Left colon (tissue), 2 donors: ENCODE measurements around the gene KIF6. TPM values are rescaled to one million over a fixed set of nuclear protein-coding genes. Genes with fewer than 3 reads are reported as not detected.
"Not testable (repeated sequence)": the region's sequence is repeated elsewhere in the genome, so short reads cannot be mapped to it uniquely, and the experiment has no call there.

Experiments used
- ATAC-seq: fragments of 200-7000 bp; cut with Tn5 transposase; one replicate; pipeline ENCODE4 v1.9.1; 2020; ENCODE audit warnings: mild to moderate bottlenecking, moderate library complexity
- DNase-seq, 2 donors: peaks; one replicate each; pipeline ENCODE4 v3.0.0-alpha.2; 2020
- intact Hi-C, 2 donors: fragments of 100-400 bp; cut with DNase I in 1 of 2; cut with micrococcal nuclease in 1 of 2; formaldehyde crosslinking; loops; one replicate each; pipeline versions ENCODE4 v1.11.2 to v1.14.0; 2022; cut with DNase I, micrococcal nuclease
- total RNA-seq, 2 donors: library from RNA; stranded (reverse); fragmentation: NEBNext Ultra II Directional; extraction: Animal tissue kit (Norgen Biotek cat#: 25700); gene quantifications; one replicate each; pipeline ENCODE4 v1.2.1, GENCODE V29; 2021
- donor health status: DM: no; HTN: no; CAD: no.
- donor health status: DM: yes; HTN: yes; CAD: no.

The KIF6 gene
- total RNA-seq, 2 donors from 2014 or later, result 0.14 to 0.92 TPM

- DNase-seq (no peak), ATAC-seq (no peak)
- intact Hi-C loops, result no loop called here
Measured at GRCh38 chr6:39524007-39524406, 201.2 kb downstream of the KIF6 start.

GRCh38 chr6:39521958-39522357 is 203.2 kb downstream of the KIF6 start:
- ATAC-seq (no peak), DNase-seq (no peak)
- intact Hi-C loops, result no loop called here

GRCh38 chr6:39520916-39521315 is 204.3 kb downstream of the KIF6 start:
- intact Hi-C loops, result no loop called here
- no peak for ATAC-seq

GRCh38 chr6:39520411-39520810 is 204.8 kb downstream of the KIF6 start:
- intact Hi-C loops, result no loop called here
- ATAC-seq (no peak), DNase-seq (no peak)

More at GRCh38 chr6:39520916-39521315, 204.3 kb downstream of the KIF6 start:
- DNase-seq, result no peak

GRCh38 chr6:39518221-39518620 is 207.0 kb downstream of the KIF6 start:
- DNase-seq (no peak), ATAC-seq (no peak)
- intact Hi-C loops, result no loop called here

- intact Hi-C loops, result no loop called here
- ATAC-seq, result no peak
- no peak for DNase-seq
Measured at GRCh38 chr6:39517756-39518155, 207.5 kb downstream of the KIF6 start.

GRCh38 chr6:39516471-39516870 is 208.7 kb downstream of the KIF6 start:
- no peak for ATAC-seq
- DNase-seq, result no peak
- intact Hi-C loops, result no loop called here

GRCh38 chr6:39515471-39515870 is 209.7 kb downstream of the KIF6 start:
- DNase-seq (no peak), ATAC-seq (no peak)
- intact Hi-C loops, result no loop called here

- ATAC-seq (no peak), DNase-seq (no peak)
- intact Hi-C loops, result no loop called here
Measured at GRCh38 chr6:39515006-39515405, 210.2 kb downstream of the KIF6 start.

GRCh38 chr6:39509831-39510230 is 215.4 kb downstream of the KIF6 start:
- DNase-seq, ATAC-seq, intact Hi-C loops: not testable (repeated sequence)

GRCh38 chr6:39508515-39508914 is 216.7 kb downstream of the KIF6 start:
- ATAC-seq, result no peak
- intact Hi-C loops, result no loop called here
- DNase-seq, result no peak

- intact Hi-C loops, result no loop called here
- DNase-seq (no peak), ATAC-seq (no peak)
Measured at GRCh38 chr6:39507331-39507998, 217.7 kb downstream of the KIF6 start.

GRCh38 chr6:39502362-39502955 is 222.7 kb downstream of the KIF6 start:
- DNase-seq, ATAC-seq, intact Hi-C loops: not testable (repeated sequence)

GRCh38 chr6:39499053-39499452 is 226.2 kb downstream of the KIF6 start:
- intact Hi-C loops, result no loop called here
- no peak for DNase-seq
- no peak for ATAC-seq

GRCh38 chr6:39498096-39498495 is 227.1 kb downstream of the KIF6 start:
- intact Hi-C loops, result no loop called here
- no peak for DNase-seq

GRCh38 chr6:39496915-39497314 is 228.3 kb downstream of the KIF6 start:
- intact Hi-C loops, result no loop called here

More at GRCh38 chr6:39498096-39498495, 227.1 kb downstream of the KIF6 start:
- ATAC-seq, result no peak

GRCh38 chr6:39496456-39496855 is 228.8 kb downstream of the KIF6 start:
- intact Hi-C loops, result no loop called here
- DNase-seq, result no peak

More at GRCh38 chr6:39496915-39497314, 228.3 kb downstream of the KIF6 start:
- DNase-seq, result peak; percentile 13 to 35
- ATAC-seq, result no peak

GRCh38 chr6:39495640-39496039 is 229.6 kb downstream of the KIF6 start:
- DNase-seq (no peak), ATAC-seq (no peak)
- intact Hi-C loops, result no loop called here

More at GRCh38 chr6:39496456-39496855, 228.8 kb downstream of the KIF6 start:
- no peak for ATAC-seq

GRCh38 chr6:39494998-39495397 is 230.2 kb downstream of the KIF6 start:
- intact Hi-C loops, result no loop called here
- DNase-seq, result no peak
- no peak for ATAC-seq

GRCh38 chr6:39493777-39494176 is 231.4 kb downstream of the KIF6 start:
- DNase-seq (no peak), ATAC-seq (no peak)
- intact Hi-C loops, result no loop called here

- intact Hi-C loops, result no loop called here
- ATAC-seq (peak; percentile 82), DNase-seq (no peak)
Measured at GRCh38 chr6:39493174-39493573, 232.0 kb downstream of the KIF6 start.
